HepG2 (cell line): Measurements from ENCODE around the gene CTSA. TPM values are rescaled to one million over a fixed set of nuclear protein-coding genes. Genes with fewer than 3 reads are reported as not detected.

Experiments
- AKNA ChIP-seq: sonication (generic); formaldehyde crosslinking; IDR thresholded peaks from 2 replicates; pipeline ENCODE4 v1.4.0; 2020; ENCODE audit warnings: missing genetic modification reagents, borderline replicate concordance
- ATF5 ChIP-seq: sonication (generic); formaldehyde crosslinking; IDR thresholded peaks from 2 replicates; pipeline ENCODE4 v1.4.0; 2020; ENCODE audit warnings: mild to moderate bottlenecking, low read depth, missing genetic modification reagents
- BCL6 ChIP-seq: IDR thresholded peaks from 2 replicates; pipeline ENCODE4 v1.6.1; 2016; ENCODE audit warnings: missing genetic modification reagents, missing compliant biosample characterization
- BORCS8-MEF2B ChIP-seq: sonication (generic); formaldehyde crosslinking; IDR thresholded peaks from 2 replicates; pipeline ENCODE4 v1.8.0; 2022; ENCODE audit warnings: mild to moderate bottlenecking, missing genetic modification reagents
- HNF4A ChIP-seq: sonication (generic); formaldehyde crosslinking; IDR thresholded peaks from 2 replicates; pipeline ENCODE4 v1.4.0; 2020; ENCODE audit warnings: missing genetic modification reagents
- HOMEZ ChIP-seq: IDR thresholded peaks from 2 replicates; pipeline ENCODE4 v1.6.1; 2016; ENCODE audit warnings: low read depth
- MLX ChIP-seq: IDR thresholded peaks from 2 replicates; pipeline ENCODE4 v1.6.1; 2016
- PCBP1 ChIP-seq: fragments of 200-400 bp; formaldehyde crosslinking; IDR thresholded peaks from 2 replicates; pipeline ENCODE4 v1.6.1; 2017; ENCODE audit warnings: mild to moderate bottlenecking, low read depth, low read length, borderline replicate concordance
- ZNF543 ChIP-seq: sonication (generic); formaldehyde crosslinking; IDR thresholded peaks from 2 replicates; pipeline ENCODE4 v1.4.0; 2020; ENCODE audit warnings: mild to moderate bottlenecking, missing genetic modification reagents
- ZNF574 ChIP-seq: sonication (generic); formaldehyde crosslinking; IDR thresholded peaks from 2 replicates; pipeline ENCODE4 v1.4.0; 2020; ENCODE audit warnings: missing genetic modification reagents
- ZNF646 ChIP-seq: sonication (generic); formaldehyde crosslinking; IDR thresholded peaks from 2 replicates; pipeline ENCODE4 v1.9.0; 2021; ENCODE audit warnings: mild to moderate bottlenecking, missing genetic modification reagents
- polyA plus RNA-seq, 8 experiments: library from polyadenylated mRNA; depleted of rRNA in 3 of 8; stranded (reverse) in 7 of 8; unstranded in 1 of 8; fragments of >200 nt; fragmentation: Illumina TruSeq in 4 of 8; extraction: Trizol in 4 of 8; gene quantifications; 2 replicates each; pipeline versions ENCODE4 v1.2.1 to v1.2.3, GENCODE V29; 2011 to 2016; ENCODE audit warnings: low read depth in 4 of 8, missing spikeins in 1 of 8, mixed read lengths in 1 of 8; ENCODE audit not compliant: insufficient read depth in 1 of 8
- total RNA-seq, 5 experiments: library from RNA; depleted of rRNA; stranded (reverse); fragments of >200 nt; fragmentation: Illumina TruSeq; extraction: Trizol; gene quantifications; 2 replicates each; pipeline ENCODE4 v1.2.3, GENCODE V29; 2016; ENCODE audit warnings: low read depth in 1 of 5

CTSA gene
- total and polyA plus RNA-seq, 2 of the 13 experiments (the other 11 are each of a cell fraction or from before 2014, with no cell fraction given): 202 to 231 TPM

GRCh38 chr20:45918182-45918737 is 27.1 kb downstream of the CTSA start (continued):
- no peak for TF ChIP-seq ATF5 (CRISPR knock-in tag)
- 0 out of 2 replicates have a peak, but pooled peaks have one; percentile 13 for TF ChIP-seq ZNF574 (CRISPR knock-in tag)
- peak; percentile 66 for TF ChIP-seq BCL6 (CRISPR knock-in tag)
- TF ChIP-seq HNF4A (CRISPR knock-in tag): peak; percentile 23; the same call in 1 of the 2 replicates
- no peak for TF ChIP-seq BORCS8-MEF2B (CRISPR knock-in tag)
- 0 out of 2 replicates have a peak, but pooled peaks have one; percentile 34 for TF ChIP-seq HOMEZ (CRISPR knock-in tag)
- TF ChIP-seq ZNF646 (CRISPR knock-in tag): peak; percentile 67; the same call in 1 of the 2 replicates
- no peak for TF ChIP-seq ZNF543 (CRISPR knock-in tag)
- TF ChIP-seq MLX (CRISPR knock-in tag): no peak
- no peak for TF ChIP-seq AKNA
- no peak for TF ChIP-seq PCBP1
